ENCODE measurements around the gene ME2.

GRCh38 chr18:50928551-50928950 is 49.6 kb downstream of the ME2 start:
- TF ChIP-seq CTCF (conservative IDR thresholded peaks at IDR 0.05; ENCODE audit: low read length) = no peak
- no peak for TF ChIP-seq EZH2phosphoT487 (IDR thresholded peaks at IDR 0.05; ENCODE audit: borderline replicate concordance)

Data from Loucy (cell line).